Measurements from ENCODE around the gene ARHGAP22.

Gene ARHGAP22

GRCh38 chr10:48412081-48412480 is 192.8 kb downstream of the ARHGAP22 start:
- no peak overlapping the region for H3K4me3 ChIP-seq
- in situ Hi-C loops (cut with MboI; ENCODE audit: low sequenced_read_pairs) = no loop called here
- no peak for DNase-seq (ENCODE audit: low spot score in 2 of 2)
- H3K36me3 ChIP-seq (replicated peaks) = no peaks in the 10 kb centered on the region
- no peaks in the 10 kb centered on the region for H3K9me3 ChIP-seq
- peaks cover 12% of the 10 kb centered on the region for H3K4me1 ChIP-seq
- no peaks in the 10 kb centered on the region for H3K27me3 ChIP-seq (ENCODE audit: low read depth)

- in situ Hi-C loops (cut with MboI; ENCODE audit: low sequenced_read_pairs) = no loop called here
- Histone ChIP-seq H3K9me3 (no peaks in the 10 kb centered on the region), H3K27me3 (ENCODE audit: low read depth) (no peaks in the 10 kb centered on the region), H3K36me3 (replicated peaks) (no peaks in the 10 kb centered on the region), H3K4me1 (peaks cover 12% of the 10 kb centered on the region), H3K4me3 (no peak overlapping the region)
- DNase-seq (ENCODE audit: low spot score in 2 of 2) = no peak
Measured at GRCh38 chr10:48411510-48411909, 193.4 kb downstream of the ARHGAP22 start.

GRCh38 chr10:48410503-48410902 is 194.4 kb downstream of the ARHGAP22 start:
- in situ Hi-C loops (cut with MboI; ENCODE audit: low sequenced_read_pairs) = no loop called here
- Histone ChIP-seq H3K36me3 (replicated peaks) (no peaks in the 10 kb centered on the region), H3K4me1 (peaks cover 9% of the 10 kb centered on the region), H3K27me3 (ENCODE audit: low read depth) (no peaks in the 10 kb centered on the region), H3K9me3 (no peaks in the 10 kb centered on the region), H3K4me3 (no peak overlapping the region)
- no peak for DNase-seq (ENCODE audit: low spot score in 2 of 2)

GRCh38 chr10:48406658-48407057 is 198.2 kb downstream of the ARHGAP22 start:
- DNase-seq (ENCODE audit: low spot score in 2 of 2) = no peak
- in situ Hi-C loops (cut with MboI; ENCODE audit: low sequenced_read_pairs) = no loop called here
- peaks cover 7% of the 10 kb centered on the region; the same call in 1 of the 2 replicates for H3K4me1 ChIP-seq
- H3K27me3 ChIP-seq (ENCODE audit: low read depth) = no peaks in the 10 kb centered on the region
- H3K9me3 ChIP-seq = no peaks in the 10 kb centered on the region
- H3K36me3 ChIP-seq (replicated peaks) = no peaks in the 10 kb centered on the region
- H3K4me3 ChIP-seq = no peak overlapping the region

- in situ Hi-C loops (cut with MboI; ENCODE audit: low sequenced_read_pairs) = no loop called here
- Histone ChIP-seq H3K9me3 (no peaks in the 10 kb centered on the region), H3K4me3 (no peak overlapping the region), H3K27me3 (ENCODE audit: low read depth) (no peaks in the 10 kb centered on the region), H3K36me3 (replicated peaks) (no peaks in the 10 kb centered on the region), H3K4me1 (peaks cover 7% of the 10 kb centered on the region; the same call in 1 of the 2 replicates)
- DNase-seq (ENCODE audit: low spot score in 2 of 2) = no peak
Measured at GRCh38 chr10:48406204-48406603, 198.7 kb downstream of the ARHGAP22 start.

DNA sequence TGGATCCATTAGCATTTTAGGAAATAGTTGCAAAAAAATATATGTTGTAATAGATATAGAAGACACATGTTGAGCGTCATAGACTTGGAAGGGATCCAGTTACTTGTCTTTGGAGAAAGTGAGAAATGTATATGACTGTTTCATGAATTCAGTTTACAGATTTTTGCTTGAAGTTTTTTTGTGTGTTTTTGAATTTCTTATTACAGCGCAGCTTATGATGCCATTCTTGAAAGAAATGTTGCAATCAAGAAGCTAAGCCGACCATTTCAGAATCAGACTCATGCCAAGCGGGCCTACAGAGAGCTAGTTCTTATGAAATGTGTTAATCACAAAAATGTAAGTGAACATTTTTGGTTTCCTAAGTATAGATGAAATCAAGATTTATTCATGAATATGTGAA is 200.2 kb downstream of the ARHGAP22 start:
- Histone ChIP-seq H3K9me3 (no peaks in the 10 kb centered on the region), H3K36me3 (replicated peaks) (no peaks in the 10 kb centered on the region), H3K4me3 (no peak overlapping the region), H3K27me3 (ENCODE audit: low read depth) (no peaks in the 10 kb centered on the region), H3K4me1 (peaks cover 13% of the 10 kb centered on the region)
- DNase-seq (ENCODE audit: low spot score in 2 of 2) = no peak
- in situ Hi-C loops (cut with MboI; ENCODE audit: low sequenced_read_pairs) = no loop called here

GRCh38 chr10:48400850-48401220 is 204.0 kb downstream of the ARHGAP22 start:
- H3K9me3 ChIP-seq = no peaks in the 10 kb centered on the region
- DNase-seq (ENCODE audit: low spot score in 2 of 2) = no peak
- H3K36me3 ChIP-seq (replicated peaks) = no peaks in the 10 kb centered on the region
- peaks cover 15% of the 10 kb centered on the region for H3K4me1 ChIP-seq
- in situ Hi-C loops (cut with MboI; ENCODE audit: low sequenced_read_pairs) = no loop called here
- H3K27me3 ChIP-seq (ENCODE audit: low read depth) = no peaks in the 10 kb centered on the region
- H3K4me3 ChIP-seq = no peak overlapping the region

- peak in 1 of 2 experiments; percentile 3 for DNase-seq (ENCODE audit: low spot score in 2 of 2)
- Histone ChIP-seq H3K27me3 (ENCODE audit: low read depth) (no peaks in the 10 kb centered on the region), H3K4me1 (peaks cover 15% of the 10 kb centered on the region), H3K36me3 (replicated peaks) (no peaks in the 10 kb centered on the region), H3K4me3 (no peak overlapping the region), H3K9me3 (no peaks in the 10 kb centered on the region)
- in situ Hi-C loops (cut with MboI; ENCODE audit: low sequenced_read_pairs) = no loop called here
Measured at GRCh38 chr10:48400129-48400849, 204.6 kb downstream of the ARHGAP22 start.

- no peak for DNase-seq (ENCODE audit: low spot score in 2 of 2)
- Histone ChIP-seq H3K4me1 (peaks cover 15% of the 10 kb centered on the region), H3K36me3 (replicated peaks) (no peaks in the 10 kb centered on the region), H3K27me3 (ENCODE audit: low read depth) (no peaks in the 10 kb centered on the region), H3K4me3 (no peak overlapping the region), H3K9me3 (no peaks in the 10 kb centered on the region)
- in situ Hi-C loops (cut with MboI; ENCODE audit: low sequenced_read_pairs) = no loop called here
Measured at GRCh38 chr10:48399551-48399950, 205.3 kb downstream of the ARHGAP22 start.

GRCh38 chr10:48399056-48399541 is 205.8 kb downstream of the ARHGAP22 start:
- DNase-seq (ENCODE audit: low spot score in 2 of 2) = no peak
- H3K27me3 ChIP-seq (ENCODE audit: low read depth) = no peaks in the 10 kb centered on the region
- H3K4me1 ChIP-seq = peaks cover 15% of the 10 kb centered on the region
- no peaks in the 10 kb centered on the region for H3K36me3 ChIP-seq (replicated peaks)
- in situ Hi-C loops (cut with MboI; ENCODE audit: low sequenced_read_pairs) = no loop called here
- no peak overlapping the region for H3K4me3 ChIP-seq
- H3K9me3 ChIP-seq = no peaks in the 10 kb centered on the region

DNA sequence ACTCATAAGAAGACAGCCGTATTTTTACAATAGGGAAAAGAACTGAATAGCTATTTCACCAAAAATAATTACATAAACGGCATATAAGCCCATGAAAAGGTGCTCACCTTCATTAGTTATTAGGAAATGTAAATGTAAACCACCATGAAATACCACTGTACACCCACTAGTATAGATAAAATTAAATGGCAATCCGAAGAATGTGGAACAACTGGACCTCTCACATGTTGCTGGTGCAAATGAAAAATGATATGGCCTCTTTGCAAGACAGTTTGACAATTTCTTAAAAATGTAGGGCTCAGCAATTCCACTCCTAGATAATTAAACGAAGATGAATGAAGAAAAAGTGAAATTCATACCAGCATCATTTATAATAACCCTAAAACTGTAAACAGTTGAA is 206.6 kb downstream of the ARHGAP22 start:
- Histone ChIP-seq H3K36me3 (replicated peaks) (no peaks in the 10 kb centered on the region), H3K9me3 (no peaks in the 10 kb centered on the region), H3K27me3 (ENCODE audit: low read depth) (no peaks in the 10 kb centered on the region), H3K4me3 (no peak overlapping the region), H3K4me1 (peaks cover 15% of the 10 kb centered on the region)
- DNase-seq (ENCODE audit: low spot score in 2 of 2) = no peak
- in situ Hi-C loops (cut with MboI; ENCODE audit: low sequenced_read_pairs) = no loop called here

All from HAP-1 (cell line).